SK-N-SH (cell line): ENCODE data around the gene ATG16L1.

ENCODE experiments used
- RXRA ChIP-seq: IDR thresholded peaks from 2 replicates; pipeline ENCODE4 v1.4.0; 2012; ENCODE audit warnings: low read depth, mild to moderate bottlenecking, borderline replicate concordance
- TF ChIP-seq, protein P1 (sequence below): fragments of 200-600 bp; sonication (generic); IDR thresholded peaks from 2 replicates; pipeline ENCODE4 v1.6.1; 2017; ENCODE audit warnings: antibody characterized with exemption, mild to moderate bottlenecking, moderate library complexity
- TF ChIP-seq, protein P2 (sequence below): fragments of 150-350 bp; IDR thresholded peaks from 2 replicates; pipeline ENCODE4 v1.6.1; 2017; ENCODE audit warnings: antibody characterized with exemption, low read length, low read depth, borderline replicate concordance

DNA sequence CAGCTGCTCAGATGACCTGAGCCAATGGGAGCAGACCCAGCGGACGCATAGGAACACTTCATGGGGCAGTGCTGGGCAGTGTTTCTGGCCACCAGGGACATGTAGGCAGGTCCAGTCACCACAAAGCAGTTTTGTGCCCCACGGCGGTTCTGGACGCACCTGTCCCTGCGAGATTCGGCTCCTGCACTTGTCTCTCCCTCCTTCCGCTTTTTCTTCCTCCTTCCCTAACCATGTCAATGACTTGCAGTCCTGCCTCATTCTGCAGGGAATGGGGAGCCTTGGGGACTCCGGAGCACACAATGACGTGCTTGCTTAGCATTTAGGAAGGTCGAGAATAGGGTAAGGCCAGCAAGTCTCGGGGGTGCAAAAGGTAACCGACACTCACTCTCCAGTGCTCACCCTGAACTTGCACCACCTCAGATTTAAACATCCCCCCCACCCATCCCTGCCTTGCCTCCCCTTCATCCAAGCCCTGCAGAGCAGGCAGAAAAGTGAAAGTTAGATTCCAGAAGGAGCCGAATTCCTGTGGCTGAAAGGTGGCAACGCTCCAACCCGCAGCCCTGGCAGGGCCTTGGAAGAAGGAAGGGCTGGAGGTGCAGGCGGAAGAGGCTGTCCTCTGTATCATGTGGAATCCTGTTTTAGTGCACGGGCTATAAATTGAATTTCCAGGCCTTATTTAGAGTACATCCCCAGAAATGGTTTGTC, 40.5 kb upstream of the ATG16L1 start:
- TF ChIP-seq, protein P1, sequence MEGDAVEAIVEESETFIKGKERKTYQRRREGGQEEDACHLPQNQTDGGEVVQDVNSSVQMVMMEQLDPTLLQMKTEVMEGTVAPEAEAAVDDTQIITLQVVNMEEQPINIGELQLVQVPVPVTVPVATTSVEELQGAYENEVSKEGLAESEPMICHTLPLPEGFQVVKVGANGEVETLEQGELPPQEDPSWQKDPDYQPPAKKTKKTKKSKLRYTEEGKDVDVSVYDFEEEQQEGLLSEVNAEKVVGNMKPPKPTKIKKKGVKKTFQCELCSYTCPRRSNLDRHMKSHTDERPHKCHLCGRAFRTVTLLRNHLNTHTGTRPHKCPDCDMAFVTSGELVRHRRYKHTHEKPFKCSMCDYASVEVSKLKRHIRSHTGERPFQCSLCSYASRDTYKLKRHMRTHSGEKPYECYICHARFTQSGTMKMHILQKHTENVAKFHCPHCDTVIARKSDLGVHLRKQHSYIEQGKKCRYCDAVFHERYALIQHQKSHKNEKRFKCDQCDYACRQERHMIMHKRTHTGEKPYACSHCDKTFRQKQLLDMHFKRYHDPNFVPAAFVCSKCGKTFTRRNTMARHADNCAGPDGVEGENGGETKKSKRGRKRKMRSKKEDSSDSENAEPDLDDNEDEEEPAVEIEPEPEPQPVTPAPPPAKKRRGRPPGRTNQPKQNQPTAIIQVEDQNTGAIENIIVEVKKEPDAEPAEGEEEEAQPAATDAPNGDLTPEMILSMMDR: no peak
- no peak for TF ChIP-seq RXRA
- TF ChIP-seq, protein P2, sequence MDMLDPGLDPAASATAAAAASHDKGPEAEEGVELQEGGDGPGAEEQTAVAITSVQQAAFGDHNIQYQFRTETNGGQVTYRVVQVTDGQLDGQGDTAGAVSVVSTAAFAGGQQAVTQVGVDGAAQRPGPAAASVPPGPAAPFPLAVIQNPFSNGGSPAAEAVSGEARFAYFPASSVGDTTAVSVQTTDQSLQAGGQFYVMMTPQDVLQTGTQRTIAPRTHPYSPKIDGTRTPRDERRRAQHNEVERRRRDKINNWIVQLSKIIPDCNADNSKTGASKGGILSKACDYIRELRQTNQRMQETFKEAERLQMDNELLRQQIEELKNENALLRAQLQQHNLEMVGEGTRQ: no peak
